ENCODE data around the gene EXOSC3.

DNA sequence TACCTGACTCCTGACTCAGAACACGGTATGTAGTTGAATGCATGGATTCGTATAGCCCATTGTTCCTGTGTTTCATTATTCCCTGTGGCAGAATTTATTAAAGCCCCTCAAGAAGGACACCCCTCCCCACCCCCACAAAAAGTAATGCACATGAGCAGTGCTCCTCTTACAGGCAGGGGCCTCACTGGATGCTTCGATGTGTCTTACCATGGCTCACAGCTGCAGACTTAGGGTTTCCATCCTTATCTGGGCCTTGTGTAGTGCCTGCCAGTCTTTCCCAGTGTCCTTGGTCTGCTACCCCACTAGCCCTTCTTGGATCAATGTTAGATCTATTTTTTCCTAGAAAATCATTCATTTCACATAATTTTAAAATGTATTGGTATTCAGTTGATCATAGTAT is 14.9 kb downstream of the EXOSC3 start:
- TF ChIP-seq YY1 (tag by site-specific recombination; IDR thresholded peaks at IDR 0.05), result no peak
- TF ChIP-seq, protein P1, sequence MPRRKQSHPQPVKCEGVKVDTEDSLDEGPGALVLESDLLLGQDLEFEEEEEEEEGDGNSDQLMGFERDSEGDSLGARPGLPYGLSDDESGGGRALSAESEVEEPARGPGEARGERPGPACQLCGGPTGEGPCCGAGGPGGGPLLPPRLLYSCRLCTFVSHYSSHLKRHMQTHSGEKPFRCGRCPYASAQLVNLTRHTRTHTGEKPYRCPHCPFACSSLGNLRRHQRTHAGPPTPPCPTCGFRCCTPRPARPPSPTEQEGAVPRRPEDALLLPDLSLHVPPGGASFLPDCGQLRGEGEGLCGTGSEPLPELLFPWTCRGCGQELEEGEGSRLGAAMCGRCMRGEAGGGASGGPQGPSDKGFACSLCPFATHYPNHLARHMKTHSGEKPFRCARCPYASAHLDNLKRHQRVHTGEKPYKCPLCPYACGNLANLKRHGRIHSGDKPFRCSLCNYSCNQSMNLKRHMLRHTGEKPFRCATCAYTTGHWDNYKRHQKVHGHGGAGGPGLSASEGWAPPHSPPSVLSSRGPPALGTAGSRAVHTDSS (tag by site-specific recombination; IDR thresholded peaks at IDR 0.05), result no peak

Data from HEK293 (cell line).